Measurements from ENCODE around the gene PSMD13. TPM values are rescaled to one million over a fixed set of nuclear protein-coding genes. Genes with fewer than 3 reads are reported as not detected.

Gene PSMD13
- total RNA-seq, 1 donor from 2014 or later = 89.9 TPM

- ATAC-seq (no peak), DNase-seq (peak; percentile 63)
- Histone ChIP-seq H3K9me3 (no peaks in the 10 kb centered on the region), H3K4me3 (no peak overlapping the region), H3K4me1 (peaks cover 11% of the 10 kb centered on the region), H3K27ac (no peak overlapping the region), H3K27me3 (peaks cover 12% of the 10 kb centered on the region), H3K36me3 (peaks cover 4% of the 10 kb centered on the region)
- intact Hi-C loops (cut with DNase I) = no loop called here
- TF ChIP-seq, protein P1, sequence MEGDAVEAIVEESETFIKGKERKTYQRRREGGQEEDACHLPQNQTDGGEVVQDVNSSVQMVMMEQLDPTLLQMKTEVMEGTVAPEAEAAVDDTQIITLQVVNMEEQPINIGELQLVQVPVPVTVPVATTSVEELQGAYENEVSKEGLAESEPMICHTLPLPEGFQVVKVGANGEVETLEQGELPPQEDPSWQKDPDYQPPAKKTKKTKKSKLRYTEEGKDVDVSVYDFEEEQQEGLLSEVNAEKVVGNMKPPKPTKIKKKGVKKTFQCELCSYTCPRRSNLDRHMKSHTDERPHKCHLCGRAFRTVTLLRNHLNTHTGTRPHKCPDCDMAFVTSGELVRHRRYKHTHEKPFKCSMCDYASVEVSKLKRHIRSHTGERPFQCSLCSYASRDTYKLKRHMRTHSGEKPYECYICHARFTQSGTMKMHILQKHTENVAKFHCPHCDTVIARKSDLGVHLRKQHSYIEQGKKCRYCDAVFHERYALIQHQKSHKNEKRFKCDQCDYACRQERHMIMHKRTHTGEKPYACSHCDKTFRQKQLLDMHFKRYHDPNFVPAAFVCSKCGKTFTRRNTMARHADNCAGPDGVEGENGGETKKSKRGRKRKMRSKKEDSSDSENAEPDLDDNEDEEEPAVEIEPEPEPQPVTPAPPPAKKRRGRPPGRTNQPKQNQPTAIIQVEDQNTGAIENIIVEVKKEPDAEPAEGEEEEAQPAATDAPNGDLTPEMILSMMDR (IDR thresholded peaks at IDR 0.05) = no peak
Observed at GRCh38 chr11:295351-296170, 58.8 kb downstream of the PSMD13 start.

DNA sequence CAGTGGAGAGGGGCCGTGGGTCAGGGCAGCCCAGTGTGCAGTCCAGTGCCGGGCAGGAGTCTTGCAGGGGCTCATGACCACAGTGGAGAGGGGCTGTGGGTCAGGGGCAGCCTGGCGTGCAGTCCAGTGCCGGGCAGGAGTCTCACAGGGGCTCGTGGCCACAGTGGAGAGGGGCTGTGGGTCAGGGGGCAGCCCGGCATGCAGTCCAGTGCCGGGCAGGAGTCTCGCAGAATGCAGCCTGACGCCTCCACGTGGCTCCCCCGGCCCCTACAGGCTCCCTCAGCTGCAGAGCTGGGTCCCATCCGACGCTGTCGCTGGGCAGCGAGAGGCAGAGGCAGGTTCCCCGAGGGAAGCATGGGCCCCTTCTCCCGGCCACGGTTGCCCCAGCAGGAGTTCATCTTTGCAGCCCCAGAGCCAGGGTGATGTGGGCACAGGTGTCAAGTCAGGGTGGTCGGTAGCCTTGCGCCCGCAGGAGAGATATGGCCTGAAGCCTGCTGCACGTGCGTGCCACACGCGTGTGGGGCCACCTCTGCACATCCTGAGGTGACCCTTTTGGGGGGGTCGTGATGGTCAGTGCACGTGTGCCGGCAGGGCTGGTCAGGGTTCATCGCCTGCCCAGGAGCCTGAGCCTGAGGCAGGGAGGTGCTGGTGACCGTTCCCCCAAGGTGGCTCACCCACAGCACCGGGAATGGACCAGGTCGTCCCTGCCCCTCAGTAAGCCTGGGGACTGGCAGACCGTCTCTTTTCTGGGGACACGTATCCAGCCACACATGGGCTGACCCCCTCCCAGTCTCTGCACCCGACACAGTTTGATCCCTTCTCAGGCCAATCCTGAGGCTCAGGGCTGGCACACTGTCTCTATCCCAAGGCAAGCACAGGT is 59.6 kb downstream of the PSMD13 start:
- Histone ChIP-seq H3K4me3 (no peak overlapping the region), H3K9me3 (no peaks in the 10 kb centered on the region), H3K4me1 (peaks cover 11% of the 10 kb centered on the region), H3K27ac (no peak overlapping the region), H3K27me3 (peaks cover 12% of the 10 kb centered on the region), H3K36me3 (peaks cover 4% of the 10 kb centered on the region)
- intact Hi-C loops (cut with DNase I) = no loop called here
- TF ChIP-seq, protein P1 (IDR thresholded peaks at IDR 0.05) = no peak
- DNase-seq = peak; percentile 63
- ATAC-seq = no peak

DNA sequence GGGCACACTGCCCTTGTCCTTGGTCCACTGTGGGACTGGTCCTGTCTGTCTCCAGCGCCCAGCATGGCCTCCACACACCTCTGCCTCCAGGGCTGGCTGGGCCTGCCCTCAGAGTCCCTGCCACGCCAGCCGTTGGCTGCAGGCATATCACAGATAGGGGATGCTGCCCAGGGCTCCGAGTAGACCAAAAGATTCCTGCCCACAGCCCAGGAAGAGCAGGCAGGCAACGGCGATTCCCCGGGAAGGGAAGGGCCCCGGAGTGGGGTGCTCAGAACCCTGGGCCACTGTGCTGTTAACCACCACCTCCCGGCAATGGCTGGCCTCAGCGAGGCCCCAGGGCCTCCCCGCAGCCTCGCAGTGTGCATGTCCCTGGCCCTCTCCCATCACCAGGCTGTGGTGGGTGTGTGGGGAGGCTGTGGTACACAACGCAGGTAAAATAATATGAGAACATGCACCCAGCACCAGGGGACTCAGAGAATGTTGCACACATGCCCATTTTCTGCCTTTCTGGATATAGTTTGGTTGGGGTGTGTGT is 60.3 kb downstream of the PSMD13 start:
- Histone ChIP-seq H3K4me3 (no peak overlapping the region), H3K27me3 (peaks cover 12% of the 10 kb centered on the region), H3K36me3 (peaks cover 4% of the 10 kb centered on the region), H3K9me3 (no peaks in the 10 kb centered on the region), H3K27ac (no peak overlapping the region), H3K4me1 (peaks cover 11% of the 10 kb centered on the region)
- ATAC-seq (peak; percentile 1), DNase-seq (peak; percentile 60)
- TF ChIP-seq, protein P1 (IDR thresholded peaks at IDR 0.05) = no peak
- intact Hi-C loops (cut with DNase I) = no loop called here

GRCh38 chr11:297586-298405 is 61.0 kb downstream of the PSMD13 start:
- intact Hi-C loops (cut with DNase I) = no loop called here
- TF ChIP-seq, protein P1 (IDR thresholded peaks at IDR 0.05) = no peak
- Histone ChIP-seq H3K4me3 (no peak overlapping the region), H3K4me1 (peaks cover 11% of the 10 kb centered on the region), H3K9me3 (no peaks in the 10 kb centered on the region), H3K27ac (no peak overlapping the region), H3K27me3 (peaks cover 12% of the 10 kb centered on the region), H3K36me3 (peaks cover 4% of the 10 kb centered on the region)
- DNase-seq = peak; percentile 63
- ATAC-seq = peak; percentile 53
